Brain pericyte (primary cell): ENCODE measurements around the gene VTA1.
A peak's percentile ranks its signal among the peaks of the same experiment; 100 is the strongest.
"Not testable (repeated sequence)": the region's sequence is repeated elsewhere in the genome, so short reads cannot be mapped to it uniquely, and the experiment has no call there.

Experiments
- DNase-seq: peaks from one replicate; pipeline ENCODE4 v3.0.0-alpha.2; 2012; ENCODE audit warnings: low read depth, low spot score

The VTA1 gene, protein sequence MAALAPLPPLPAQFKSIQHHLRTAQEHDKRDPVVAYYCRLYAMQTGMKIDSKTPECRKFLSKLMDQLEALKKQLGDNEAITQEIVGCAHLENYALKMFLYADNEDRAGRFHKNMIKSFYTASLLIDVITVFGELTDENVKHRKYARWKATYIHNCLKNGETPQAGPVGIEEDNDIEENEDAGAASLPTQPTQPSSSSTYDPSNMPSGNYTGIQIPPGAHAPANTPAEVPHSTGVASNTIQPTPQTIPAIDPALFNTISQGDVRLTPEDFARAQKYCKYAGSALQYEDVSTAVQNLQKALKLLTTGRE

DNA sequence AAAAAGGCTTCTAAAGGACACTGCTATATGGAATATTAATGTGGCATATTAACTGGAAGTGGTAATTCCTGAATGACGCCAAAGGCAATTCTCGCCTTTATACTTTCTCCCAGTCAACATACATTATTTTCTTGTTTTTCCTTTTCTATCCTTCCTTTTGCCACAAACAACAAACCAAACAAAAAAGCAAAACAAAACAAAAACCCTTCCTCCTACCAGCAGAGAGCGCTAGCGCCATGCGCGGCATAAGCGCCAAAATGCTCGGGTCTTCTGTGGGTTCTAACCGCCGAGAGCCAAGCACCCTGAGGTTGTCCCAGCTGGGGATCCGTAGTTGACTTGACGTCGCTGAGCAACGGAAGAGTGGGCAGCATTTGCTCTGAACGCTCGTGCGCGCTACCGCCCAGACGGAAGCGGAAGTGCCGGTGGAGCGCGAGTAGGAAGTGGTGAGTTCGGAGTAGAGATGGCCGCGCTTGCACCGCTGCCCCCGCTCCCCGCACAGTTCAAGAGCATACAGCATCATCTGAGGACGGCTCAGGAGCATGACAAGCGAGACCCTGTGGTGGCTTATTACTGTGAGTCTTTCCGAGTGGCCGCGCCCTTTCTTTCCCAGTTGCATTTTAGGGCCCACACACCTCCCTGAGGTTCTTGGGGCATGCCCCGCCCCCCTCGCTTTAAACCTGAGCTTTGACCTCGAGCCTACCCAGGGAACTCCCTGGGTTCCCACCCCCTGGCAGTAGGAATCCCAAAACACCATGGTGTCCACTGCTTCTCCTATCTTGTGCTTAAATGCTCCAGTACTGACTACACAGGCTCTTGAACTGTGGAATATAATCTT, at the start of gene VTA1, which contains the start of gene NMBR:
TSS of gene VTA1 (plus strand) at position 436 of the 835 bp plus-strand sequence. CDS start at position 461, 25 bp downstream.
TSS of gene NMBR (minus strand) at position 295 of the 835 bp plus-strand sequence. CDS start 58,464 bp downstream, outside the sequence.
- DNase-seq = peak; percentile 97

DNA sequence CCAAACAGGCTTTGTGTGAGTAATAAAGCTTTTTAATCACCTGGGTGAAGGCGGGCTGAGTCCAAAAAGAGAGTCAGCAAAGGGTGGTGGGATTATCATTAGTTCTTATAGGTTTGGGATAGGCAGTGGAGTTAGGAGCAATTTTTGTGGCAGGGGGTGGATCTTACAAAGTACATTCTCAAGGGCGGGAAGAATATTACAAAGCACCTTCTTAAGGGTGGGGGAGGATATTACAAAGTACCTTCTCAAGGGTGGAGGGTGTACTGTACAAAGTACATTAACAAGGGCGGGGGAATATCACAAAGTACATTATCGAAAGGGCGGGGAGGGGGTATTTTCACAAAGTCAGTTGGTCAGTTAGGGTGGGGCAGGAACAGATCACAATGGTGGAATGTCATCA, 42.2 kb upstream of the VTA1 start:
- DNase-seq = not testable (repeated sequence)

- DNase-seq = not testable (repeated sequence)
These were observed 36.2 kb upstream of the VTA1 start for GRCh38 chr6:142110820-142111219.

- DNase-seq = peak; percentile 34
These were observed 34.5 kb upstream of the VTA1 start for GRCh38 chr6:142112451-142113061.

- no peak for DNase-seq
These were observed 29.7 kb upstream of the VTA1 start for GRCh38 chr6:142117366-142117765.

DNA sequence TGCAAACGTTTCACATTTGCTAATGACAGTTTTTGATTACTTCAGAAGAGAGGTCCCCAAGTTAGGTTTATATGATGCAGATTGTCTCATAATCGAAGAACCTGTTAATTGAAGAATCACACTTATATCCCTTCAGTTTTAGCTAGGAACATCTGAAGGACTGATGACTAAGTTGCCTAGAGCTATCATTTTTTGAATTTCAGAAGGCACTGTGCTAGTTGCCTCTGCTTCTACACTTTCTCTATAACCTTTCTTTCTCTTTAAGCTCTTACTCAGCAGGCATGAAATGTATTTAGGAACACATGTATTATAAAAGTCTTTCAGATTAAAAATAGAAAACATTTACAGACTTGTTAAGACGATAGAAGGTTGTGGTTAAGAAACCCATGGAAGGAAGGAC, 28.7 kb upstream of the VTA1 start:
- no peak for DNase-seq

GRCh38 chr6:142118925-142119324, 28.1 kb upstream of the VTA1 start:
- no peak for DNase-seq

GRCh38 chr6:142121342-142121741, 25.7 kb upstream of the VTA1 start:
- DNase-seq = no peak

DNA sequence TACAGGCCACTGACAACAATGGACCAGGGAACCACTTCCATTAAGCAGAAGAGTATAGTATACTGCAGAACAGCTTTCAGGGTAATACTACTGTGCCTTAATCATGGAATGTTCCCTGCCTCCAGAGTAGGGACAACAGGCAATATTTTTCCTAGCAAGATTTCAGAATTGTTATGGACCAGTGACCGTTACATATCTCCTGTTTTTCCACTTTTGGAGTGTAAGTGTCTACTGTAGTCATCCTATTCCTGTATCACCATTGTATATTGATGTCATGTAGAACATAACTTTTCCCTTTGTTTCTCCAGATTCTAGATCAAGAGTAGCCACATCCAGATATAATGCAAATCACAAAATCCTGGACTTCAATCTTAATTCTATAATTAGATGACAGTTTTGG, 16.2 kb upstream of the VTA1 start:
- DNase-seq = no peak

DNA sequence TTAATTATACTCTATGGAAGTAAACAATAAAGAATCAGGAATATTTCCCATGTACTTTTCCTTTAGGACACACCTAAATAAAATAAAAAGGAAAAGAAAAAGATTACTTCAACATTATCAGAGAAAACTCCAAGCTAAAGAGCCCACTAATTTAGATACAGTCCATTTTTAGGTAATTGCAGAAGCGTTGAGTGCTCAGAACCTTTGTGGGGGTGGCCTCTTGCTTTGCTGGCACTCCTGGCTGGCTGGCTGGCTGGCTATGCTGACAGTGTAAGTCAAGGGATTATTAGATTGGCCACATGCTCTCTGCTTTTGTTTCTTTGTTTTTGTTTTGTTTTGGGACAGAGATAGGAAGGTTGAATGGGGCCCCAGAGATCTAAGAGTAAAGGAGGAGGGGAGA, 14.4 kb upstream of the VTA1 start, which contains the start of gene GJE1:
TSS of gene GJE1 (plus strand) at position 301 of the 400 bp plus-strand sequence. CDS start 234 bp downstream, outside the sequence.
- no peak for DNase-seq

- no peak for DNase-seq
These were observed 8.2 kb upstream of the VTA1 start for GRCh38 chr6:142138876-142139275.

GRCh38 chr6:142141531-142141930, 5.5 kb upstream of the VTA1 start:
- DNase-seq = not testable (repeated sequence)

GRCh38 chr6:142152746-142153145, 5.7 kb downstream of the VTA1 start:
- DNase-seq = no peak

DNA sequence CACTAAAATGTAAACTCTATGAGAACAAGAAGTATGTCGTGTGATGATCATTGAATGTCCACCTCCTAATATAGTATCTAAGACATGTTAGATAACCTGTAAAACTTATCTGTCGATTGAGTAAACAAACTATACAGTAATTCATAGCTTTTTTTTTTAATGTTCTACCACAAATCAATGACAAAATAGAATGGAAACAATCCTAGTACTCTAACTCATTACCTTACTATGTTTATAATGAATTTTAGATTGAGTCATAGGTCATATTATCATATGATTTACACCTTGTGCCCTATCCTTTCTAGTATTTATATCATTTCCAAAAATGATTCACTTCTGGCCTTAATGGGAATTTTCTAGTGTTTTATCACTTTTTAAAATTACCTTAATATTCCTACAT, 6.1 kb downstream of the VTA1 start:
- DNase-seq = no peak

- DNase-seq = no peak
These were observed 7.3 kb downstream of the VTA1 start for GRCh38 chr6:142154336-142154735.

GRCh38 chr6:142155091-142155490, 8.0 kb downstream of the VTA1 start:
- DNase-seq = no peak

GRCh38 chr6:142155895-142156757, 9.1 kb downstream of the VTA1 start:
- no peak for DNase-seq

- DNase-seq = not testable (repeated sequence)
These were observed 9.7 kb downstream of the VTA1 start for GRCh38 chr6:142156758-142157068.

DNA sequence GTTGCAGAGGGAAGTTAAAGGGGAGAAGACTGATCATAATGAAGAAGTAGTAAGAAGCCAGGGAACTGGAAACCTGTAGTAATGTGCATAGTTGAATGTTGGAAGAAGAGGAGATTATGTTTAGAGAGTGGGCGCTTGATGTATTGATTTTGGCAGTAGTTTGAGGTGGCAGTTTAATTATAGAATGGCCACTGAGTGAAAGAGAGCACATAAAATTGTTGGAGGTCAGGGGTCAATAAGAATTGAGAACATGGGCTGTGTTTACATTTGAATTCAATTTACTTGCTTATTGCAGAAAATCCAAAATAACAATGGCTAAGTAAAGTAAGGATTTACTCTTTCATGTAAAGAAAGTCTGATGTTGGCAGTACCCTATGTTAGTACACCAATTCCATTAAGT, 15.7 kb downstream of the VTA1 start:
- DNase-seq = no peak

GRCh38 chr6:142165227-142165626, 18.2 kb downstream of the VTA1 start:
- DNase-seq = no peak

DNA sequence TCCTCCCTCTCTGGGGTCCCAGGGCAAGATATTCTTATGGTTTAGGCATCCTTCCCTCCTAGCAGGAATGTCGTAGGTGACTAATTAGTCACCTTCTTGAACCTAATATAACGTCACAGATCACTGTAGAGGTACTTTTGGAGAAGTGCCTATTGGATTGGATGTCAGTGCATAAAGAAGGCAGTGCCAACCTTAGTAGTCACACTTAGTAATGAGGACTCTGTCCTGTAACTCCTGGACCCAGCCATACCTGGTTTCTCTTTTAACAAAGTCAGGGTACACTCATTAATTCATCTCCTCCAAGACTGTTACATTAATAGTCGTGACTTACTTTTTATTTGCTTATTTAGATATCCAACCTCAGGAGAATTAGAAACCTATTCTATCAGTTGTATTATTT, 20.0 kb downstream of the VTA1 start:
- DNase-seq = no peak
